ENCODE data around the gene LIPK.
"Not testable (repeated sequence)": the region's sequence is repeated elsewhere in the genome, so short reads cannot be mapped to it uniquely, and the experiment has no call there.

LIPK gene

GRCh38 chr10:88709361-88709760, 3.3 kb downstream of the LIPK start:
- H3K9ac ChIP-seq (ENCODE audit: low read depth in 1 of 2, low read length in 2 of 2); H3K36me3 ChIP-seq (ENCODE audit: control insufficient read depth in 2 of 2, insufficient read depth in 2 of 2, low read length in 2 of 2); H3K27me3 ChIP-seq (ENCODE audit: control insufficient read depth in 2 of 2, insufficient read depth in 2 of 2, low read length in 2 of 2); H3K4me1 ChIP-seq (ENCODE audit: control insufficient read depth in 2 of 2, insufficient read depth in 2 of 2, low read length in 2 of 2); H3K4me3 ChIP-seq (ENCODE audit: low read length in 2 of 2); H3K9me3 ChIP-seq (ENCODE audit: control insufficient read depth in 2 of 2, low read length in 2 of 2); H3K27ac ChIP-seq (ENCODE audit: low read depth in 2 of 2, low read length in 2 of 2): not testable (repeated sequence)

- H3K9me3 ChIP-seq (ENCODE audit: control insufficient read depth in 2 of 2, low read length in 2 of 2): no peaks in the 10 kb centered on the region
- no peaks in the 10 kb centered on the region for H3K4me1 ChIP-seq (ENCODE audit: control insufficient read depth in 2 of 2, insufficient read depth in 2 of 2, low read length in 2 of 2)
- H3K36me3 ChIP-seq (ENCODE audit: control insufficient read depth in 2 of 2, insufficient read depth in 2 of 2, low read length in 2 of 2): no peaks in the 10 kb centered on the region
- no peak overlapping the region for H3K4me3 ChIP-seq (ENCODE audit: low read length in 2 of 2)
- no peak overlapping the region for H3K27ac ChIP-seq (ENCODE audit: low read depth in 2 of 2, low read length in 2 of 2)
- H3K9ac ChIP-seq (ENCODE audit: low read depth in 1 of 2, low read length in 2 of 2): no peak overlapping the region
- H3K27me3 ChIP-seq (ENCODE audit: control insufficient read depth in 2 of 2, insufficient read depth in 2 of 2, low read length in 2 of 2): no peaks in the 10 kb centered on the region
Measured at GRCh38 chr10:88715517-88715916, 9.5 kb downstream of the LIPK start.

- H3K9ac ChIP-seq (ENCODE audit: low read depth in 1 of 2, low read length in 2 of 2): no peak overlapping the region
- no peaks in the 10 kb centered on the region for H3K36me3 ChIP-seq (ENCODE audit: control insufficient read depth in 2 of 2, insufficient read depth in 2 of 2, low read length in 2 of 2)
- no peaks in the 10 kb centered on the region for H3K4me1 ChIP-seq (ENCODE audit: control insufficient read depth in 2 of 2, insufficient read depth in 2 of 2, low read length in 2 of 2)
- H3K27me3 ChIP-seq (ENCODE audit: control insufficient read depth in 2 of 2, insufficient read depth in 2 of 2, low read length in 2 of 2): no peaks in the 10 kb centered on the region
- H3K9me3 ChIP-seq (ENCODE audit: control insufficient read depth in 2 of 2, low read length in 2 of 2): no peaks in the 10 kb centered on the region
- no peak overlapping the region for H3K27ac ChIP-seq (ENCODE audit: low read depth in 2 of 2, low read length in 2 of 2)
- H3K4me3 ChIP-seq (ENCODE audit: low read length in 2 of 2): no peak overlapping the region
Measured at GRCh38 chr10:88721392-88721791, 15.3 kb downstream of the LIPK start.

DNA sequence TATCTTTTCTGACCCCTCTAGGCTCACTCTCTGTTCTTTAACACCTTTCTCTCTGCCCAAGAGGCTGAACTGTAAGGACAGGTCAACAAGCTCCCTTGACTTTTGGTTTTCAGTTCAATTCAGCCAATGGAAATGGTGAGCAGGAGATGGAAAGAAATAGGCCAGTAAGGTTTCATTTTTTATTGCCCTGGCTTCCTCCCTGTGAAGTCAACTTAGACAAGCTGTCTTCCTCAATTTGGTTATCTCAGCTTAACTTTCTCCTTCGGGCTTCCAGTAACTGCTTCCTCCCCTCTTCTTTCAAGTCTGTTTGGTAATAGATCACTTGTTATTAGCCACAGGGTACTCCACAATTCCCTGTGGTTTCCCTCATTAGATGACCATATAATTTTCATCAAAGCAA, 19.7 kb downstream of the LIPK start:
- no peak overlapping the region for H3K27ac ChIP-seq (ENCODE audit: low read depth in 2 of 2, low read length in 2 of 2)
- H3K27me3 ChIP-seq (ENCODE audit: control insufficient read depth in 2 of 2, insufficient read depth in 2 of 2, low read length in 2 of 2): no peaks in the 10 kb centered on the region
- H3K9ac ChIP-seq (ENCODE audit: low read depth in 1 of 2, low read length in 2 of 2): no peak overlapping the region
- no peak overlapping the region for H3K4me3 ChIP-seq (ENCODE audit: low read length in 2 of 2)
- H3K9me3 ChIP-seq (ENCODE audit: control insufficient read depth in 2 of 2, low read length in 2 of 2): no peaks in the 10 kb centered on the region
- no peaks in the 10 kb centered on the region for H3K36me3 ChIP-seq (ENCODE audit: control insufficient read depth in 2 of 2, insufficient read depth in 2 of 2, low read length in 2 of 2)
- no peaks in the 10 kb centered on the region for H3K4me1 ChIP-seq (ENCODE audit: control insufficient read depth in 2 of 2, insufficient read depth in 2 of 2, low read length in 2 of 2)

GRCh38 chr10:88728107-88728763, 22.2 kb downstream of the LIPK start:
- Histone ChIP-seq H3K4me1 (ENCODE audit: control insufficient read depth in 2 of 2, insufficient read depth in 2 of 2, low read length in 2 of 2) (no peaks in the 10 kb centered on the region), H3K9me3 (ENCODE audit: control insufficient read depth in 2 of 2, low read length in 2 of 2) (no peaks in the 10 kb centered on the region), H3K27ac (ENCODE audit: low read depth in 2 of 2, low read length in 2 of 2) (no peak overlapping the region), H3K36me3 (ENCODE audit: control insufficient read depth in 2 of 2, insufficient read depth in 2 of 2, low read length in 2 of 2) (no peaks in the 10 kb centered on the region), H3K9ac (ENCODE audit: low read depth in 1 of 2, low read length in 2 of 2) (no peak overlapping the region), H3K27me3 (ENCODE audit: control insufficient read depth in 2 of 2, insufficient read depth in 2 of 2, low read length in 2 of 2) (no peaks in the 10 kb centered on the region), H3K4me3 (ENCODE audit: low read length in 2 of 2) (no peak overlapping the region)

- Histone ChIP-seq H3K4me3 (ENCODE audit: low read length in 2 of 2) (peak overlapping the region; percentile 33 to 56), H3K27ac (ENCODE audit: low read depth in 2 of 2, low read length in 2 of 2) (no peak overlapping the region), H3K9me3 (ENCODE audit: control insufficient read depth in 2 of 2, low read length in 2 of 2) (no peaks in the 10 kb centered on the region), H3K27me3 (ENCODE audit: control insufficient read depth in 2 of 2, insufficient read depth in 2 of 2, low read length in 2 of 2) (no peaks in the 10 kb centered on the region), H3K36me3 (ENCODE audit: control insufficient read depth in 2 of 2, insufficient read depth in 2 of 2, low read length in 2 of 2) (no peaks in the 10 kb centered on the region), H3K4me1 (ENCODE audit: control insufficient read depth in 2 of 2, insufficient read depth in 2 of 2, low read length in 2 of 2) (no peaks in the 10 kb centered on the region), H3K9ac (ENCODE audit: low read depth in 1 of 2, low read length in 2 of 2) (no peak overlapping the region)
Measured at GRCh38 chr10:88730864-88731263, 24.8 kb downstream of the LIPK start.

- peak overlapping the region; percentile 33 to 56 for H3K4me3 ChIP-seq (ENCODE audit: low read length in 2 of 2)
- no peaks in the 10 kb centered on the region for H3K9me3 ChIP-seq (ENCODE audit: control insufficient read depth in 2 of 2, low read length in 2 of 2)
- H3K9ac ChIP-seq (ENCODE audit: low read depth in 1 of 2, low read length in 2 of 2): no peak overlapping the region
- no peaks in the 10 kb centered on the region for H3K4me1 ChIP-seq (ENCODE audit: control insufficient read depth in 2 of 2, insufficient read depth in 2 of 2, low read length in 2 of 2)
- no peak overlapping the region for H3K27ac ChIP-seq (ENCODE audit: low read depth in 2 of 2, low read length in 2 of 2)
- H3K36me3 ChIP-seq (ENCODE audit: control insufficient read depth in 2 of 2, insufficient read depth in 2 of 2, low read length in 2 of 2): no peaks in the 10 kb centered on the region
- H3K27me3 ChIP-seq (ENCODE audit: control insufficient read depth in 2 of 2, insufficient read depth in 2 of 2, low read length in 2 of 2): no peaks in the 10 kb centered on the region
Measured at GRCh38 chr10:88731296-88731695, 25.2 kb downstream of the LIPK start.

DNA sequence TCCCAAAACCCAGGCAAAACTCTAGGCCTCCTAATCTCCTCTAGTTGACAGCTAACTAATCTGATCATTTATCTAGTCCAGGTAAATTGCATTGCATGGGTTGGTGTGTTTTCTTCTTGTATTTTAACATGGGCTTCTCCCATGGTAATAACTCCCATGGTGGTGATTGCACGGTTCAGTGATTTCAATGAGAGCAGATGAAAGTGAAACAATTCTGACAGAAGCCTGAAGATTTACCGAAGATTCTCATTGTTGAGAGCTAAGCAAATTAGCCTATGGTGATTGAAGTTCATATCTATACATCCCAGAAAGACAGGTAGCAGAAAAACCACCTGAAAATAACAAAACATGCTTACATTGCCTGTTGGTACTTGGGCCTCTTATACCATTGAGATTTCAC, 27.2 kb downstream of the LIPK start:
- Histone ChIP-seq H3K9me3 (ENCODE audit: control insufficient read depth in 2 of 2, low read length in 2 of 2) (no peaks in the 10 kb centered on the region), H3K4me1 (ENCODE audit: control insufficient read depth in 2 of 2, insufficient read depth in 2 of 2, low read length in 2 of 2) (no peaks in the 10 kb centered on the region), H3K36me3 (ENCODE audit: control insufficient read depth in 2 of 2, insufficient read depth in 2 of 2, low read length in 2 of 2) (no peaks in the 10 kb centered on the region), H3K27ac (ENCODE audit: low read depth in 2 of 2, low read length in 2 of 2) (no peak overlapping the region), H3K4me3 (ENCODE audit: low read length in 2 of 2) (no peak overlapping the region), H3K27me3 (ENCODE audit: control insufficient read depth in 2 of 2, insufficient read depth in 2 of 2, low read length in 2 of 2) (no peaks in the 10 kb centered on the region), H3K9ac (ENCODE audit: low read depth in 1 of 2, low read length in 2 of 2) (no peak overlapping the region)

GRCh38 chr10:88735661-88736060, 29.6 kb downstream of the LIPK start:
- Histone ChIP-seq H3K9me3 (ENCODE audit: control insufficient read depth in 2 of 2, low read length in 2 of 2) (no peaks in the 10 kb centered on the region), H3K4me3 (ENCODE audit: low read length in 2 of 2) (no peak overlapping the region), H3K27me3 (ENCODE audit: control insufficient read depth in 2 of 2, insufficient read depth in 2 of 2, low read length in 2 of 2) (no peaks in the 10 kb centered on the region), H3K27ac (ENCODE audit: low read depth in 2 of 2, low read length in 2 of 2) (no peak overlapping the region), H3K9ac (ENCODE audit: low read depth in 1 of 2, low read length in 2 of 2) (no peak overlapping the region), H3K36me3 (ENCODE audit: control insufficient read depth in 2 of 2, insufficient read depth in 2 of 2, low read length in 2 of 2) (no peaks in the 10 kb centered on the region), H3K4me1 (ENCODE audit: control insufficient read depth in 2 of 2, insufficient read depth in 2 of 2, low read length in 2 of 2) (no peaks in the 10 kb centered on the region)

DNA sequence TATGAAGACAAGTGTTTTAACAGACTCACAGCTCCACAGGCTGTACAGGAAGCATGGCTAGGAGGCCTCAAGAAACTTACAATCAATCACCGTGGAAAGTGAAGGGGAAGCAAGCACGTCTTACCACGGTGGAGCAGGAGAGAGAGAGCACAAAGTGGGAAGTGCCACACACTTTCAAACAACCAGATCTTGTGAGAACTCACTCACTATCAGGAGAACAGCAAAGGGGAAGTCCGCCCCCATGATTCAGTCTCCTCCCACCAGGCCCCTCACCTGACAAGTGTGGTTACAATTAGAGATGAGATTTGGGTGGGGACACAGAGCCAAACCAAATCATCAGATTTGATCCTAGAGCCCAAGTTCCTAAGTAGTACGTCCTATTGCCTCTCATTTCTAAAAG, 35.9 kb downstream of the LIPK start:
- H3K27me3 ChIP-seq (ENCODE audit: control insufficient read depth in 2 of 2, insufficient read depth in 2 of 2, low read length in 2 of 2); H3K4me1 ChIP-seq (ENCODE audit: control insufficient read depth in 2 of 2, insufficient read depth in 2 of 2, low read length in 2 of 2): not testable (repeated sequence)

GRCh38 chr10:88742448-88742847, 36.4 kb downstream of the LIPK start:
- Histone ChIP-seq H3K4me1 (ENCODE audit: control insufficient read depth in 2 of 2, insufficient read depth in 2 of 2, low read length in 2 of 2) (no peaks in the 10 kb centered on the region), H3K9ac (ENCODE audit: low read depth in 1 of 2, low read length in 2 of 2) (no peak overlapping the region), H3K27ac (ENCODE audit: low read depth in 2 of 2, low read length in 2 of 2) (no peak overlapping the region), H3K9me3 (ENCODE audit: control insufficient read depth in 2 of 2, low read length in 2 of 2) (no peaks in the 10 kb centered on the region), H3K4me3 (ENCODE audit: low read length in 2 of 2) (no peak overlapping the region), H3K36me3 (ENCODE audit: control insufficient read depth in 2 of 2, insufficient read depth in 2 of 2, low read length in 2 of 2) (no peaks in the 10 kb centered on the region), H3K27me3 (ENCODE audit: control insufficient read depth in 2 of 2, insufficient read depth in 2 of 2, low read length in 2 of 2) (peaks cover 0 to 2% of the 10 kb centered on the region in 2 donors)

More for the DNA sequence above, 35.9 kb downstream of the LIPK start:
- not testable (repeated sequence) for H3K27ac ChIP-seq (ENCODE audit: low read depth in 2 of 2, low read length in 2 of 2); H3K36me3 ChIP-seq (ENCODE audit: control insufficient read depth in 2 of 2, insufficient read depth in 2 of 2, low read length in 2 of 2); H3K9ac ChIP-seq (ENCODE audit: low read depth in 1 of 2, low read length in 2 of 2); H3K4me3 ChIP-seq (ENCODE audit: low read length in 2 of 2); H3K9me3 ChIP-seq (ENCODE audit: control insufficient read depth in 2 of 2, low read length in 2 of 2)
